PC-9 (cell line): ENCODE results near the gene SHC3. TPM values are rescaled to one million over a fixed set of nuclear protein-coding genes. Genes with fewer than 3 reads are reported as not detected.

Experiments used
- BruUV-seq: library from RNA; stranded (reverse); fragments of 400-500 nt; replicated peaks from 2 replicates; lab custom pipeline; 2021; lab: Mats Ljungman, UMichigan
- CTCF ChIA-PET: fragments of 300-600 bp; sonication (Branson Sonifier 250); formaldehyde crosslinking; loops from one replicate; lab custom pipeline; 2022; ENCODE audit warnings: antibody characterized with exemption; lab: Charles Lee
- POLR2A ChIA-PET: fragments of 300-600 bp; sonication (Branson Sonifier 250); formaldehyde crosslinking; loops from one replicate; lab custom pipeline; 2022; ENCODE audit warnings: antibody characterized with exemption; ENCODE audit not compliant: unreplicated experiment; lab: Charles Lee
- DNase-seq, 2 experiments: peaks; one replicate each; pipeline versions ENCODE4 v3.0.0 to v3.0.0-alpha.2; 2015 to 2022; ENCODE audit warnings: mixed read lengths in 1 of 2
- H2AFZ ChIP-seq: fragments of 200-600 bp; sonication (generic); 2 replicates; pipeline ENCODE4 v1.8.1; 2017; ENCODE audit warnings: antibody characterized with exemption
- H3F3A ChIP-seq: fragments of 200-600 bp; sonication (generic); 2 replicates; pipeline ENCODE4 v1.8.1; 2017; ENCODE audit warnings: antibody characterized with exemption, mild to moderate bottlenecking, low read depth; ENCODE audit not compliant: insufficient read depth
- H3K27ac ChIP-seq: fragments of 200-600 bp; sonication (generic); 2 replicates; pipeline ENCODE4 v1.6.1; 2016; ENCODE audit warnings: mixed run types
- H3K27me3 ChIP-seq: fragments of 200-600 bp; sonication (generic); 2 replicates; pipeline ENCODE4 v1.6.1; 2016; ENCODE audit warnings: low read depth, mixed run types; ENCODE audit not compliant: insufficient read depth
- H3K36me3 ChIP-seq: fragments of 200-600 bp; sonication (generic); 2 replicates; pipeline ENCODE4 v1.6.1; 2016; ENCODE audit warnings: low read depth, mixed run types
- H3K4me1 ChIP-seq: fragments of 200-600 bp; sonication (generic); replicated peaks from 2 replicates; pipeline ENCODE4 v1.6.1; 2016; ENCODE audit warnings: mixed run types; ENCODE audit not compliant: insufficient read depth
- H3K4me2 ChIP-seq: fragments of 200-600 bp; sonication (generic); 2 replicates; pipeline ENCODE4 v1.6.1; 2017; ENCODE audit warnings: mixed run types
- H3K4me3 ChIP-seq: fragments of 200-600 bp; sonication (generic); 2 replicates; pipeline ENCODE4 v1.6.1; 2016; ENCODE audit warnings: mixed run types
- H3K79me2 ChIP-seq: fragments of 200-600 bp; sonication (generic); 2 replicates; pipeline ENCODE4 v1.6.1; 2017; ENCODE audit warnings: low read depth, mixed run types
- H3K9me2 ChIP-seq: fragments of 200-600 bp; sonication (generic); 2 replicates; pipeline ENCODE4 v1.8.1; 2017; ENCODE audit warnings: mild to moderate bottlenecking; ENCODE audit not compliant: insufficient read depth
- H3K9me3 ChIP-seq: fragments of 200-600 bp; sonication (generic); 2 replicates; pipeline ENCODE4 v1.8.1; 2016; ENCODE audit warnings: low read depth; ENCODE audit not compliant: insufficient read depth
- H4K20me1 ChIP-seq: fragments of 200-600 bp; sonication (generic); 2 replicates; pipeline ENCODE4 v1.8.1; 2017; ENCODE audit not compliant: insufficient read depth
- EZH2 ChIP-seq: fragments of 200-600 bp; sonication (generic); IDR thresholded peaks from 2 replicates; pipeline ENCODE4 v1.8.0; 2017; ENCODE audit warnings: antibody characterized with exemption, low read depth
- intact Hi-C: fragments of 100-400 bp; cut with micrococcal nuclease; formaldehyde crosslinking; loops from one replicate; pipeline ENCODE4 v1.10.0; 2022; ENCODE audit not compliant: unreplicated experiment
- total RNA-seq: library from RNA; stranded (reverse); gene quantifications from 2 replicates; pipeline ENCODE4 v1.2.3, GENCODE V29; 2021
- TF ChIP-seq, protein P1 (sequence below): fragments of 200-600 bp; sonication (generic); conservative IDR thresholded peaks from 2 replicates; pipeline ENCODE4 v1.6.1; 2017; ENCODE audit warnings: mixed run types, antibody characterized with exemption, mild to moderate bottlenecking, moderate library complexity

Gene SHC3
- total RNA-seq, 1 experiment from 2014 or later, result 15.9 TPM

DNA sequence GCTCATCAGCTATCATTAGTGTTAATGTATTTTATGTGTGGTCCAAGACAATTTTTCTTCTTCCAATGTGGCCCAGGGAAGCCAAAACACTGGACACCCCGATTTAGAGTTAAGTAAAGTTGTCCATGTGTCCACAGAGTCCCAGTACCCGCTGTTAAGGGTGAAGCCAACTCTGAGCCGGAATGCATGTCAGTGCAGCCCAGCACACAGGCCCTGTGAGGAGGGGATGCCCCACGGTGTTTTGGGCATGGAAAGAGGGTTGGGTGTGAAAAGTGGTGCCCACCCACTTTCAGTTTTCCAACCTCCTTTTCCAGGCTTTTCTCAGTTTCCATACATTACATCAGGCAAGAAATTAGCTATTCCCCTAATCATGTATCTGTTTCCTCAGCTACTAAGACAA is 24.4 kb downstream of the SHC3 start:
- no peaks in the 10 kb centered on the region for H4K20me1 ChIP-seq
- intact Hi-C loops, result loop anchor here (1.0 to 5.0 kb wide), 2 partner anchors 16 to 132 kb away; no protein-coding TSS in a partner anchor
- CTCF ChIA-PET, result interaction anchor here (0.7 to 2.0 kb wide), 2 partner anchors 16 to 26 kb away, joined by 3 to 9 read pairs; no protein-coding TSS in a partner anchor
- H3K36me3 ChIP-seq, result no peaks in the 10 kb centered on the region
- POLR2A ChIA-PET, result interaction anchor here (0.6 to 1.2 kb wide), 4 partner anchors 15 to 132 kb away, joined by 3 to 7 read pairs (median 6); no protein-coding TSS in a partner anchor
- no peaks in the 10 kb centered on the region for H3K27me3 ChIP-seq
- H3K4me1 ChIP-seq, result peaks cover 25% of the 10 kb centered on the region
- peaks cover 8% of the 10 kb centered on the region for H3F3A ChIP-seq
- no peak for TF ChIP-seq EZH2
- TF ChIP-seq, protein P1, sequence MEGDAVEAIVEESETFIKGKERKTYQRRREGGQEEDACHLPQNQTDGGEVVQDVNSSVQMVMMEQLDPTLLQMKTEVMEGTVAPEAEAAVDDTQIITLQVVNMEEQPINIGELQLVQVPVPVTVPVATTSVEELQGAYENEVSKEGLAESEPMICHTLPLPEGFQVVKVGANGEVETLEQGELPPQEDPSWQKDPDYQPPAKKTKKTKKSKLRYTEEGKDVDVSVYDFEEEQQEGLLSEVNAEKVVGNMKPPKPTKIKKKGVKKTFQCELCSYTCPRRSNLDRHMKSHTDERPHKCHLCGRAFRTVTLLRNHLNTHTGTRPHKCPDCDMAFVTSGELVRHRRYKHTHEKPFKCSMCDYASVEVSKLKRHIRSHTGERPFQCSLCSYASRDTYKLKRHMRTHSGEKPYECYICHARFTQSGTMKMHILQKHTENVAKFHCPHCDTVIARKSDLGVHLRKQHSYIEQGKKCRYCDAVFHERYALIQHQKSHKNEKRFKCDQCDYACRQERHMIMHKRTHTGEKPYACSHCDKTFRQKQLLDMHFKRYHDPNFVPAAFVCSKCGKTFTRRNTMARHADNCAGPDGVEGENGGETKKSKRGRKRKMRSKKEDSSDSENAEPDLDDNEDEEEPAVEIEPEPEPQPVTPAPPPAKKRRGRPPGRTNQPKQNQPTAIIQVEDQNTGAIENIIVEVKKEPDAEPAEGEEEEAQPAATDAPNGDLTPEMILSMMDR, result no peak
- no peaks in the 10 kb centered on the region for H3K9me3 ChIP-seq
- BruUV-seq, result TSS peak; percentile 98
- peak overlapping the region; percentile 71 for H3K4me2 ChIP-seq
- peak overlapping the region; percentile 87 for H3K27ac ChIP-seq
- H3K4me3 ChIP-seq, result no peak overlapping the region
- H3K9me2 ChIP-seq, result no peaks in the 10 kb centered on the region
- no peak for DNase-seq
- no peaks in the 10 kb centered on the region for H3K79me2 ChIP-seq
- 0 out of 2 replicates have a peak overlapping the region, but pooled peaks have one; percentile 42 for H2AFZ ChIP-seq

DNA sequence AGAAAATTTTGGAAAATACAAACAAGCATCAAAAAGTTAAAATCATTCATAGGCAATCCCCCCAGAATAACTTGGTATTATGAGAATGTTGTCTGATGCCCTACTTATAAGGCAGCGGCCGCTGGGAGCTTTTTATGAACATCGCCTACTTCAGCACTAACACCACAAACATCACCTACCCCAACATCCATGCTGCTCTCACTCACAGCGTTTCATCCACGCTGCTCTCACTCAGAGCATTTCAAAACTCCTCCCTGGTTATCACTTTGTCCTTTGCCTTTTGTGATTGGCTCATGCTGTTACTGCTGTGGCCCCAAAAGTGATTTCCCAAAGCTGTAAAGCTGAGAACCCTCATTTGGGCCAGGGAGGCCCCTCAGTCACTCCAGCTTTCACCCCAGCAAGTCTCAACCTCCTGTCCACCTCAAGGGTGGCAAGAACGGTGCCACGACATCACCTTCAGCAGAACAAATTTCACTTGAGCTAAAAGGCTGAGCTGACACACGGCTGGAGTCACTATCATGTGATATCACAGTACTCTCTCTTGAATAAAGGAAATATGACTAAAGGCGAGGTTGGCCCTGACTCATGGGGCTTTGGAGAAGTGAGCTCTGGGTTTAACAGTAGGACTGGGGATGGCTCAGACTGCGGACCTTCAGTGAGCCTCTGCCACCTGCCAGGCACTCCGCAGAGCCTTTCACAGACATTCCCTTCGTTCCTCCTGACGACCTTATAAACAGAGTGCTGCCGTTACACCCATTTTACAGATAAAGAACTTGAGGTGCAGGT is 25.2 kb downstream of the SHC3 start:
- no TSS peak for BruUV-seq
- intact Hi-C loops, result loop anchor here (1.0 to 5.0 kb wide), 2 partner anchors 15 to 131 kb away; no protein-coding TSS in a partner anchor
- CTCF ChIA-PET, result interaction anchor here (2.0 kb wide), 1 partner anchor 15 kb away, joined by 9 read pairs; no protein-coding TSS in a partner anchor
- Histone ChIP-seq H3K9me3 (no peaks in the 10 kb centered on the region), H3K27ac (peak overlapping the region; percentile 87), H3K9me2 (no peaks in the 10 kb centered on the region), H4K20me1 (no peaks in the 10 kb centered on the region), H3K4me2 (peak overlapping the region; percentile 71; the same call in 1 of the 2 replicates), H3K4me3 (no peak overlapping the region), H3K79me2 (no peaks in the 10 kb centered on the region), H3K4me1 (peaks cover 25% of the 10 kb centered on the region), H3F3A (peaks cover 8% of the 10 kb centered on the region), H3K36me3 (no peaks in the 10 kb centered on the region), H3K27me3 (no peaks in the 10 kb centered on the region), H2AFZ (no peak overlapping the region)
- DNase-seq, result peak; percentile 43 to 45
- TF ChIP-seq, protein P1, result no peak
- TF ChIP-seq EZH2, result no peak
- POLR2A ChIA-PET, result interaction anchor here (0.6 to 1.0 kb wide), 3 partner anchors 16 to 319 kb away, joined by 3 to 6 read pairs (median 3); no protein-coding TSS in a partner anchor

DNA sequence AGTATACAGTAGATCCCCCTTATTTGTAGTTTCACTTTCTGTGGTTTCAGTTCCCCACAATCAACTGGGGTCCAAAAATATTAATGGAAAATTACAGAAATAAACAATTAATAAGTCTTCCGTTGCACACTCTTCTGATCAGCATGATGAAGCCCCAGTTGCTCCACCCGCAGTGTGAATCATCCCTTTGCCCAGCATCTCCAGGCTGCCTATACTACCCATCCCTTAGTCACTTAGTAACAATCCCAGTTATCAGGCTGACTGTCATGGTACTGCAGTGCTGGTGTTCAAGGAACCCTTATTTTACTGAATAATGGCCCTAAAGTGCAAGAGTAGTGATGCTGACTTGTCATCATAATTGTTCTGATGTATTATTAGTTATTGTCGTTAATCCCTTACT is 28.9 kb downstream of the SHC3 start:
- no peak overlapping the region for H3K4me2 ChIP-seq
- no peaks in the 10 kb centered on the region for H3K9me3 ChIP-seq
- no TSS peak for BruUV-seq
- H4K20me1 ChIP-seq, result no peaks in the 10 kb centered on the region
- H3K9me2 ChIP-seq, result no peaks in the 10 kb centered on the region
- H3K36me3 ChIP-seq, result no peaks in the 10 kb centered on the region
- no peaks in the 10 kb centered on the region for H3K79me2 ChIP-seq
- no peak for DNase-seq
- no peaks in the 10 kb centered on the region for H3K27me3 ChIP-seq
- TF ChIP-seq EZH2, result no peak
- TF ChIP-seq, protein P1, result no peak
- POLR2A ChIA-PET, result no interaction called here
- no peak overlapping the region for H3K4me3 ChIP-seq
- H3F3A ChIP-seq, result peaks cover 1% of the 10 kb centered on the region
- H2AFZ ChIP-seq, result no peak overlapping the region
- intact Hi-C loops, result loop anchor here (5.0 kb wide), 1 partner anchor 127 kb away; no protein-coding TSS in a partner anchor
- H3K4me1 ChIP-seq, result peaks cover 16% of the 10 kb centered on the region
- H3K27ac ChIP-seq, result no peak overlapping the region
- CTCF ChIA-PET, result no interaction called here
